VCaP (cell line): ENCODE data around the gene NQO2.

Source experiments
- H3K27ac ChIP-seq: fragments of 450-650 bp; 2 replicates; pipeline ENCODE4 v1.5.1; 2017
- TF ChIP-seq, protein P1 (sequence below): fragments of 450-650 bp; conservative IDR thresholded peaks from 2 replicates; pipeline ENCODE4 v1.5.1; 2017; ENCODE audit warnings: mild to moderate bottlenecking, moderate library complexity

The NQO2 gene

DNA sequence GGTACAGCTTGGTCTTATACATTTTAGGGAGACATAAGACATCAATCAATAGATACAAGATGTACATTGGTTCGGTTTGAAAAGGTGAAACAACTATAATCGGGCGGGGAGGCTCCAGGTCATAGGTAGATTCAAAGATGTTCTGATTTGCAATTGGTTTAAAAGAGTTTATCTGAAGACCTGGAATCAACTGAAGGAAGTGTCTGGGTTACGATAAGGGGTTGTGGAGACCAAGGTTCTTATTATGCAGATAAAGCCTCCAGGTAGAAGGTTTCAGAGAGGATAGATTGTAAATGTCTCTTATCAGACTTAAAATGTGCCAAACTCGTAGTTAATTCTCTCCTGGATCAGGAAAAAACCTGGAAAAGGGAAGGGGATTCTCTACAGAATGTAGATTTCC is 22.4 kb upstream of the NQO2 start:
- H3K27ac ChIP-seq = no peak overlapping the region
- TF ChIP-seq, protein P1, sequence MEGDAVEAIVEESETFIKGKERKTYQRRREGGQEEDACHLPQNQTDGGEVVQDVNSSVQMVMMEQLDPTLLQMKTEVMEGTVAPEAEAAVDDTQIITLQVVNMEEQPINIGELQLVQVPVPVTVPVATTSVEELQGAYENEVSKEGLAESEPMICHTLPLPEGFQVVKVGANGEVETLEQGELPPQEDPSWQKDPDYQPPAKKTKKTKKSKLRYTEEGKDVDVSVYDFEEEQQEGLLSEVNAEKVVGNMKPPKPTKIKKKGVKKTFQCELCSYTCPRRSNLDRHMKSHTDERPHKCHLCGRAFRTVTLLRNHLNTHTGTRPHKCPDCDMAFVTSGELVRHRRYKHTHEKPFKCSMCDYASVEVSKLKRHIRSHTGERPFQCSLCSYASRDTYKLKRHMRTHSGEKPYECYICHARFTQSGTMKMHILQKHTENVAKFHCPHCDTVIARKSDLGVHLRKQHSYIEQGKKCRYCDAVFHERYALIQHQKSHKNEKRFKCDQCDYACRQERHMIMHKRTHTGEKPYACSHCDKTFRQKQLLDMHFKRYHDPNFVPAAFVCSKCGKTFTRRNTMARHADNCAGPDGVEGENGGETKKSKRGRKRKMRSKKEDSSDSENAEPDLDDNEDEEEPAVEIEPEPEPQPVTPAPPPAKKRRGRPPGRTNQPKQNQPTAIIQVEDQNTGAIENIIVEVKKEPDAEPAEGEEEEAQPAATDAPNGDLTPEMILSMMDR = no peak

DNA sequence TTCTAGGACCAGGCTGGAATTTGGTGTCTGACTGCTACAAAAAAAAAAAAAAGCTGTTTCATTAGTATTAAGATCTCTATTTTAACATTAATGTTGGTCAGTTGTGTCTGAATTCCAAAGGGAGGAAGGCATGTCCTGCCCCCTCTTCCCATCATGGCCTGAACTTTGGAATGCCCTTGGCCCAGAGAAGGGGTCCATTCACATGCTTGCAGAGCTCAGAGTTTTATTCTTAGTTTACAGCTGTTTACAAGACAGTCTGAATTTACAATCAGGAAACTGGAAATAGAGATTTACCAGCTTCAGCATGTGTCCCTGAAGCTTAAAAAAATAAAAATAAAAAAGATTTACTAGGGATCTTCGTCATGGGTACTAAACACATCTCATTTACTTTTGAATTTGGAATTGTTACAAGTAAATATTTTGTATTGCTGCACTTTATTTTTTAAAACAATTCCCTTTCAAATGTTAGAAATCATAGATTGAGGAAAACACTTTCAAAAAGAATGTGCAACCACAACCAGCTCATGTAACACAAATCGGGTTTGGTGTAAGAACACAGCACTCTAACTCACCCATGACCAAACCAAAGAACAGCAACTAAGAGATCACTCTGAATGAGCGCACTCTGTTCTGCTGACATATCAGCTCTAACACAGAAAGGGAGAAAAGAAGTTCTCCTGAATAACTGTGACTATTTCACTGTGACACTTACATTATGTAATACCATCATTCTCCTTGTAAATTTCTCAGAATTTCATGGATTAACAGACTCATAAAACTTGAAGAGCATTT is 21.7 kb upstream of the NQO2 start:
- no peak overlapping the region for H3K27ac ChIP-seq
- TF ChIP-seq, protein P1 = no peak

DNA sequence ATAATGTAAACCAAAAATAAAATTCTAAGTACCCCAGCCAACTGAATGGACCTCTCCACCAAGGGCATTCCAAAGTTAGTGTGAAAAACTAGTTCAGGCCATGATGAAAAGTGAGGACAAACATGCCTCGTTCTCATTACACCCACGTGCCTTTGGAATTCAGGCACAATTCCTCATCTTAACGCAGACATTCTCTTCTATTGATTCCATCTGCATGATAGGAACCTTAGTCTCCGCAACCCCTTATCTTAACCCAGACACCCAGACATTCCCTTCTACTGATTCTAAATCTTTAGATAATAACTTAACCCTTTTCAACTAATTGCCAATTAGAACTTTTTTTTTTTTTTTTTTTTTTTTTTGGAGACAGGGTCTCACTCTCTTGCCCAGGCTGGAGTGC is 20.8 kb upstream of the NQO2 start:
- no peak overlapping the region for H3K27ac ChIP-seq
- TF ChIP-seq, protein P1 = no peak

DNA sequence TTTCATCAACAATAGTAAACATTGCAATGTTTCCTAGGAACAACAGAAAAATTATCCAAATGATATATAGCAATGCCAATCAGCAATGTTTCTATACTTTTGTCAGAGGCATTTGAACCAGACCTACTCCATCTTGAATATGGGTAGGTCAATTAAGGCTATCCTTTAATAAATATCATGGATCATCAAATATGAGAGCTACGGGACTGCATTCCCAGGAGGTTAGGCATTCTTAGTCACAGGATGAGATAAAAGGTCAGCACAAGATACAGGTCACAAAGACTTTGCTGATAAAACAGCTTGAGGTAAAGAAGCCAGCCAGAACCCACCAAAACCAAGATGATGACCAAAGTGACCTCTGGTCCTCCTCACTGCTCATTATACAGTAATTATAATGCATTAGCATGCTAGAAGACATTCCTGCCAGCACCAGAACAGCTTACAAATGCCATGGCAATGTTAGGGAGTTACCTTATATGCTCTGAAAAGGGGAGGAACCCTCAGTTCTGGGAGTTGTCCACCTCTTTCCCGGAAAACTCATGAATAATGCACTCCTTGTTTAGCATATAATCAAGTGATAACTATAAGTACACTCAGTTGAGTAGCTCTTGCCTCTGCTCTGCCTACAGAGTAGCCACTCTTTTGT is 19.8 kb upstream of the NQO2 start:
- H3K27ac ChIP-seq = no peak overlapping the region
- TF ChIP-seq, protein P1 = no peak

DNA sequence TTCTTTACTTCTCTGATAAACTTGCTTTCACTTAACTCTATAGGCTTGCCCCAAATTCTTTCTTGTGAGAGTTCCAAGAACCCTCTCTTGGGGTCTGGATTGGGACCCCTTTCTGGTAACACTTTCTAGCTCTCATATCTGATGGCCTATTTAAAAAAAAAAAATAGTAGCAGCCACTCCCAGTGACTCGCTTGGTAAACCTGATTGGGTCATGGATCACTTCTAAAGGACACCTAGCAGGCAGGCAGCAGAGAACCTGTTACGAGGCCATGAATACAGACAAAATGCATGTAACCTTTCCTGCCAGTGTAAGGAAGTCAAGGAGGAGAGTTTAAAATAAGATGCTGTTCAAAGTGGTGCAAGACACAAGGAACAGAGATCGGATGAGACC is 19.2 kb upstream of the NQO2 start:
- H3K27ac ChIP-seq = no peak overlapping the region
- TF ChIP-seq, protein P1 = no peak

DNA sequence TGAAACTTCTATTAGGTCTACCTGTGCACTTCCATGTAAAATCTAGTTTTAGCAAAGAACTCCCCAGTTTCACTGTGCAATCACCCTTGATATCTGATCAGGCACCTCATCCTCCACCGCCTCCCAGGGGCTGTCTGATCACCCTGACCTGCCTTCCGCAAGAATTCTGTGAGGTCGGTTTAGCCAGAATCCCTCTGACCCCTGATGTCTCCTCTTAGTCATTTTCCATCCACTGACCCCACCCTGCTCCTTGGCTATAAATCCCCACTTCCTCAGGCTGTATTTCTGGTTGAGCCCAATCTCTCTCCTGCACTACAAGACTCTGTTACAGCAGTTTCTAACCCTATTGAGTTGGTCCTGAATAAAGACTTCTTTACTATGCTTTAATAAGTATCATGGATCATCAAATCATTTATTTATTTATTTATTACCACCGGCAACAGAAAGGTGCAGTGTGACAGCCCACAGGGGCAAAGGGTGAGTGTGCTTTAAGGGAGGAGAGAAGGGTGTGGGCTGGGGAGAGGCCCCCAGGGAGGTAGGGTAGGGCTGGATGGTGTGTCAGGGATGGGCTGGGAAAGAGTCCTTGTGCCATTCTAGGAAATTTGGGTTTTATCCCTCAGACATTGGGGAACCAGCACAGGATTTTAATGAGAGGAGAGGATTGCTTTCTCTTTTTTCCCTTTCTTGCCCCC is 17.1 kb upstream of the NQO2 start:
- TF ChIP-seq, protein P1 = no peak
- H3K27ac ChIP-seq = no peak overlapping the region

DNA sequence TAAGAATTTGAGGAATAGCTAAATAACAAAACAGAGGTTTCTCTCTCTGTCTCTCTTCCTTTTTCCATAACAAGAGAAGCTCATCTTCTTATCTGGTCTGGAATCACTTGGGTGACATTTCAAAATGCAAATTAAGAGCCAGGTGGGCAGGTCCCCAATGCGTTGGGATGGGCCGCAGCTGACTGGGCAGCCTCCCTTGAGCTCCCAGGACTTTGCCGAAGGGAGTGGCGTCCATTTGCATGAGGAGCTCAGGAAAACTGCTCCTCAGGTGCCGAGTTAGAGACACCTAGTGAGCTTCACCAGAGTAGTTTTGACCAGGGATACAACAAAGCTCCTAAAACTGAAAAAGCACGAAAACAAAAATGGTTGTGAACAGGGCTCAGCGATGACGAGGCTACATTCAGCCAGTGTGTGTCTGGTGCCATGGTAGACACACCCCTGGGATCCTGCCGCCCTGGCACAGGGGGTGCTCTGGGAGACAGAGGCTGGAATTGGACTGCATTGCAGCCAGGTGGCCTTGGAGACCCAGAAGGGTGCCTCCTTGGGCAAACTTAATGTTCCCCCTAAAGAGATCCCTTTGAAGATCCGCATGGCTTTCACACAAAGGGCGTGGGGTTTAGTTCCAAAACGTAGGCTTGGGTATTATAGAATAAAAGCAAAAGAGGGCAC is 14.8 kb upstream of the NQO2 start:
- H3K27ac ChIP-seq = no peak overlapping the region
- TF ChIP-seq, protein P1 = no peak
